ENCODE results near the gene PRKACB. TPM values are rescaled to one million over a fixed set of nuclear protein-coding genes. Genes with fewer than 3 reads are reported as not detected.

Gene PRKACB
- total and polyA plus RNA-seq, 2 of the 8 experiments (the other 6 are each of a cell fraction or from before 2014, with no cell fraction given), result 7.8 to 31.0 TPM

- no peak for TF ChIP-seq BCL11A (IDR thresholded peaks at IDR 0.05; ENCODE audit: low read depth in 2 of 2, low read length in 2 of 2)
Measured at GRCh38 chr1:84159533-84160240, 15.6 kb downstream of the PRKACB start (continued).

Data from H1 (cell line).